Middle frontal gyrus (tissue), 1 donor: ENCODE data around the gene MCF2L2.

ENCODE experiments used
- DNase-seq: peaks from one replicate; pipeline ENCODE4 v3.0.0-alpha.2; 2015; ENCODE audit warnings: low spot score; ENCODE audit errors: extremely low spot score

Gene MCF2L2

GRCh38 chr3:183131735-183132134, 296.7 kb downstream of the MCF2L2 start:
- no peak for DNase-seq

GRCh38 chr3:183131186-183131725, 297.2 kb downstream of the MCF2L2 start:
- no peak for DNase-seq

DNA sequence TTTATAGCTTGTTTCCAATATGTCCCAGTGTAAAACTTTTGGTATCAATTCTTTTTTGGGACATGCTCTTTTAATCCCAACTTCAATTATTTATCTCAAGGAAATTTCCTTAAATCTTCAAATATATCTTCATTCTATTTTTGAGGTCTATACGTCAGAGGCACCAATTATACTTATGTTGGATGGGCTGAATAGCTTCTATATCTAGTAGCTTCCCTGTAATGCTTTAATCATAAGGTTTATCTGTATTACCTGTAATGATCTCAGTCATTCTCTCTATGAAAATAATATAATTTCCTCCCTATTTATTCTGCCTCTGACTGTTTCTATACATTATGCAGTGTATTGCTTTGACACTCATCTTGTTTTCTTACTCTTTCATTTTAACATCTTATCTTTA, 299.2 kb downstream of the MCF2L2 start:
- no peak for DNase-seq

DNA sequence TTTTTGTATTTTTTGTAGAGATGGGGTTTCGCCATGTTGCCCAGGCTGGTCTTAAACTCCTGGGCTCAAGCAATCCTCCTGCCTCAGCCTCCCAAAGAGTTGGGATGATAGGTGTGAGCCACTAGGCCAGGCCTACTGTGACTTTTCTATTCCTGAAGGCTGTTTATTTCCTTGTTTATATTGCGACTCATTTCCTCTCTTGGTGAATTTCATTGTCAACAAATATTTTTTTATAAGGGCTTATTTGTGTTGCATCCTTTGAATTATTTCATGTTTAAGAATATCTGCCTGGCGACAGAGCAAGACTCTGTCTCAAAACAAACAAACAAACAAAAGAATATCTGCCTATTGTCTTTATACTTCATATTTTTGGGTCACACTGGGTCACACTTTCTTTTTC, 299.7 kb downstream of the MCF2L2 start:
- no peak for DNase-seq
